B cell (primary cell): Measurements from ENCODE around the gene ZNF41. TPM values are rescaled to one million over a fixed set of nuclear protein-coding genes. Genes with fewer than 3 reads are reported as not detected.

ENCODE experiments used
- ATAC-seq: fragments of 200-7000 bp; cut with Tn5 transposase; one replicate; pipeline ENCODE4 v1.10.0; 2021; ENCODE audit warnings: low read depth, mild to moderate bottlenecking, moderate number of reproducible peaks, moderate library complexity
- CTCF ChIA-PET: fragments of 350-600 bp; sonication (Branson Sonifier 250); formaldehyde crosslinking; loops from one replicate; lab custom pipeline; 2021; ENCODE audit warnings: antibody characterized with exemption, inconsistent platforms; lab: Charles Lee
- POLR2A ChIA-PET: fragments of 350-600 bp; sonication (Branson Sonifier 250); formaldehyde crosslinking; loops from one replicate; lab custom pipeline; 2021; ENCODE audit warnings: antibody characterized with exemption; lab: Charles Lee
- DNase-seq: peaks from one replicate; pipeline ENCODE4 v3.0.0; 2013
- H2AFZ ChIP-seq: 2 replicates; pipeline ENCODE4 v1.6.1; 2012; ENCODE audit warnings: mild to moderate bottlenecking, low read depth, low read length; ENCODE audit not compliant: insufficient read depth, poor library complexity, severe bottlenecking
- H3K27ac ChIP-seq, 2 donors: 1 replicate in 1 of 2; 2 replicates in 1 of 2; pipeline ENCODE4 v1.5.1; 2012 to 2013; ENCODE audit warnings: low read length in 2 of 2, mild to moderate bottlenecking in 2 of 2, moderate library complexity in 1 of 2
- H3K27me3 ChIP-seq, 4 experiments: fragments of 200-600 bp in 1 of 4; sonication (generic) in 1 of 4; replicated peaks in 1 of 4; 1 replicate in 2 of 4; 2 replicates in 2 of 4; pipeline versions ENCODE4 v1.6.1 to v1.7.0; 2013 to 2016; ENCODE audit warnings: low read length in 3 of 4, mild to moderate bottlenecking in 2 of 4, mixed read lengths in 1 of 4, moderate library complexity in 1 of 4; ENCODE audit not compliant: insufficient read depth in 4 of 4, control insufficient read depth in 3 of 4; ENCODE audit errors: control extremely low read depth in 1 of 4
- H3K36me3 ChIP-seq, 2 experiments: replicated peaks in 1 of 2; 1 replicate in 1 of 2; 2 replicates in 1 of 2; pipeline versions ENCODE4 v1.6.1 to v1.7.1; 2013; ENCODE audit warnings: low read length in 1 of 2; ENCODE audit not compliant: insufficient read depth in 2 of 2, control insufficient read depth in 1 of 2; ENCODE audit errors: control extremely low read depth in 1 of 2, extremely low read depth in 1 of 2
- H3K4me1 ChIP-seq, 2 donors: fragments of 200-600 bp in 1 of 2; sonication (generic) in 1 of 2; 1 replicate in 1 of 2; 2 replicates in 1 of 2; pipeline versions ENCODE4 v1.5.1 to v1.6.1; 2013 to 2017; ENCODE audit warnings: low read length in 2 of 2; ENCODE audit not compliant: control insufficient read depth in 2 of 2, insufficient read depth in 2 of 2
- H3K4me2 ChIP-seq: replicated peaks from 2 replicates; pipeline ENCODE3; 2012; ENCODE audit warnings: mild to moderate bottlenecking, low read depth, low read length; ENCODE audit not compliant: poor library complexity, severe bottlenecking
- H3K4me3 ChIP-seq, 5 experiments: fragments of 200-600 bp in 1 of 5; sonication (generic) in 1 of 5; 1 replicate in 3 of 5; 2 replicates in 2 of 5; pipeline versions ENCODE4 v1.5.1 to v1.7.0; 2011 to 2016; ENCODE audit warnings: low read length in 4 of 5, mild to moderate bottlenecking in 4 of 5, low read depth in 2 of 5, control low read depth in 1 of 5, moderate library complexity in 1 of 5; ENCODE audit not compliant: insufficient read depth in 1 of 5; ENCODE audit errors: control extremely low read depth in 1 of 5, extremely low read depth in 1 of 5
- H3K79me2 ChIP-seq: fragments of 200-600 bp; sonication (generic); one replicate; pipeline ENCODE4 v1.6.0; 2016; ENCODE audit warnings: low read length; ENCODE audit not compliant: control insufficient read depth, insufficient read depth
- H3K9ac ChIP-seq: fragments of 200-600 bp; sonication (generic); 2 replicates; pipeline ENCODE4 v1.6.1; 2017; ENCODE audit warnings: mild to moderate bottlenecking, low read length, moderate library complexity
- H3K9me3 ChIP-seq, 3 donors: one replicate each; pipeline versions ENCODE4 v1.6.1 to v1.7.1; 2013; ENCODE audit warnings: low read length in 2 of 3; ENCODE audit not compliant: control insufficient read depth in 2 of 3, insufficient read depth in 1 of 3; ENCODE audit errors: control extremely low read depth in 1 of 3
- H4K20me1 ChIP-seq: 2 replicates; pipeline ENCODE4 v1.6.0; 2012; ENCODE audit warnings: mild to moderate bottlenecking, low read length; ENCODE audit not compliant: insufficient read depth, control insufficient read depth, poor library complexity, severe bottlenecking
- H3K27ac Mint-ChIP-seq: one replicate; pipeline ENCODE4 v1.8.0; 2021; ENCODE audit warnings: mixed read lengths
- H3K27me3 Mint-ChIP-seq: one replicate; pipeline ENCODE4 v1.8.0; 2021; ENCODE audit warnings: mixed read lengths
- H3K4me1 Mint-ChIP-seq: one replicate; pipeline ENCODE4 v1.8.0; 2021; ENCODE audit warnings: mixed read lengths
- H3K4me3 Mint-ChIP-seq: one replicate; pipeline ENCODE4 v1.8.0; 2021; ENCODE audit warnings: mixed read lengths
- H3K9me3 Mint-ChIP-seq: one replicate; pipeline ENCODE4 v1.8.0; 2022; ENCODE audit warnings: mixed read lengths; ENCODE audit not compliant: insufficient read depth
- EZH2 ChIP-seq: IDR thresholded peaks from 2 replicates; pipeline ENCODE4 v1.6.1; 2012; ENCODE audit warnings: borderline replicate concordance, low read depth, mild to moderate bottlenecking, moderate library complexity, low read length; ENCODE audit not compliant: insufficient read depth, poor library complexity, severe bottlenecking
- WGBS: methylation state at CpG from one replicate; pipeline ENCODE4 v1.1.5; 2013; ENCODE audit warnings: missing lambda C conversion rate; ENCODE audit not compliant: insufficient coverage; 5-methylcytosine and 5-hydroxymethylcytosine counted together
- intact Hi-C: fragments of 100-400 bp; cut with micrococcal nuclease; formaldehyde crosslinking; loops from one replicate; pipeline ENCODE4 v1.10.0; 2022
- polyA plus RNA-seq: library from polyadenylated mRNA; depleted of rRNA; stranded (reverse); fragments of >200 nt; gene quantifications from 2 replicates; pipeline ENCODE4 v1.2.3, GENCODE V29; 2012
- total RNA-seq, 2 donors: library from RNA; stranded (reverse); fragments of 120-200 nt in 1 of 2; gene quantifications; 1 replicate in 1 of 2; 2 replicates in 1 of 2; pipeline versions ENCODE4 v1.2.3 to v1.2.4, GENCODE V29; 2013 to 2022
- TF ChIP-seq, protein P1 (sequence below): fragments of 200-600 bp; IDR thresholded peaks from one replicate; pipeline ENCODE4 v1.8.0; 2022; ENCODE audit warnings: antibody characterized with exemption, mild to moderate bottlenecking

ZNF41 gene
- total and polyA plus RNA-seq, 2 donors (not counting 1 experiment from before 2014, with no cell fraction given) = 5.5 to 17.4 TPM

DNA sequence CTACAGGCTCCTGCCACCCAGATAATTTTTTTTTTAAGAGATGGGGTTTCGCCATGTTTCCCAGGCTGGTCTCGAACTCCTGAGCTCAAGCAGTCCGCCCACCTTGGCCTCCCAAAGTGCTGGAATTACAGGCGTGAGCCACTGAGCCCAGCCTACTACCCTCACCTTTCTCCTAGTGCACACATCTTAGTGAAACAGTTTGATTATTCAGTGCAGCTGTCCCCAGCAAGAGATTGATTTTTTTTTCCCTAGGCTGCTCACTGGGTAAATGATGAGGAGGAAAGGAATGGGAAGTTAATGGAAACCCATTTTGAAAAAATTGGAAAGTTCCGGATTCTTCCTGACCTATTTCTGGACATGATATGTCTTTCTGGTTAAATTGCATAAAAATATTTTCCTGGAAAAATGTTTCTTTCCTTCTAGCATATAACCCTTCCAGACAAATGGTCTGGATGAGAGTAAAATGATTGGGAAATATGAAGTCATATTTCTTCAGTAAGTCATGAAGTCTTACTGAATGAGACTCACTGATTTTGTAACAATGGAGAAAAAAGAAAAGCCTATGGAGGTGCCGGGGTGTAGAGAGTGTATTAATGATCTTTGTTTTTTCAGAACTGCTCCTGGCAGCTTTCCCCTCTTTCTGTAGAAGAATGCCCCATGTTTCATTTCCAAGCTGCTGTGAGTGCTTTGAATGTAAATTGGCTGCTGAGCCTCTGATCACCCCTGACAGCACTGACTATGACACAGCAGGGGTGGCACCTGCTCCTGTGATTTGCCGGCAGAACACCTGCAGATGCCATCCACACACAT lies 19.5 kb upstream of the ZNF41 start:
- Mint-ChIP-seq H3K4me1 (peaks cover 15% of the 10 kb centered on the region), H3K27me3 (no peaks in the 10 kb centered on the region), H3K4me3 (no peak overlapping the region), H3K9me3 (no peaks in the 10 kb centered on the region), H3K27ac (peak overlapping the region; percentile 46)
- H3K9ac ChIP-seq = no peak overlapping the region
- intact Hi-C loops = no loop called here
- no peak overlapping the region for H2AFZ ChIP-seq
- POLR2A ChIA-PET = no interaction called here
- H3K9me3 ChIP-seq = no peaks in the 10 kb centered on the region
- H3K4me2 ChIP-seq = no peak overlapping the region
- WGBS = 100% methylated on average over 1 of the region's 7 CpGs
- H3K4me3 ChIP-seq = no peak overlapping the region
- CTCF ChIA-PET = interaction anchor here (0.9 to 4.2 kb wide), 2 partner anchors 11 to 20 kb away, joined by 4 to 26 read pairs; no protein-coding TSS in a partner anchor
- H3K79me2 ChIP-seq = no peaks in the 10 kb centered on the region
- no peaks in the 10 kb centered on the region for H4K20me1 ChIP-seq
- peaks cover 9 to 15% of the 10 kb centered on the region in 2 donors for H3K4me1 ChIP-seq
- TF ChIP-seq, protein P1, sequence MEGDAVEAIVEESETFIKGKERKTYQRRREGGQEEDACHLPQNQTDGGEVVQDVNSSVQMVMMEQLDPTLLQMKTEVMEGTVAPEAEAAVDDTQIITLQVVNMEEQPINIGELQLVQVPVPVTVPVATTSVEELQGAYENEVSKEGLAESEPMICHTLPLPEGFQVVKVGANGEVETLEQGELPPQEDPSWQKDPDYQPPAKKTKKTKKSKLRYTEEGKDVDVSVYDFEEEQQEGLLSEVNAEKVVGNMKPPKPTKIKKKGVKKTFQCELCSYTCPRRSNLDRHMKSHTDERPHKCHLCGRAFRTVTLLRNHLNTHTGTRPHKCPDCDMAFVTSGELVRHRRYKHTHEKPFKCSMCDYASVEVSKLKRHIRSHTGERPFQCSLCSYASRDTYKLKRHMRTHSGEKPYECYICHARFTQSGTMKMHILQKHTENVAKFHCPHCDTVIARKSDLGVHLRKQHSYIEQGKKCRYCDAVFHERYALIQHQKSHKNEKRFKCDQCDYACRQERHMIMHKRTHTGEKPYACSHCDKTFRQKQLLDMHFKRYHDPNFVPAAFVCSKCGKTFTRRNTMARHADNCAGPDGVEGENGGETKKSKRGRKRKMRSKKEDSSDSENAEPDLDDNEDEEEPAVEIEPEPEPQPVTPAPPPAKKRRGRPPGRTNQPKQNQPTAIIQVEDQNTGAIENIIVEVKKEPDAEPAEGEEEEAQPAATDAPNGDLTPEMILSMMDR = no peak
- no peak for TF ChIP-seq EZH2
- H3K27ac ChIP-seq = no peak overlapping the region
- ATAC-seq (no peak), DNase-seq (no peak)
- H3K27me3 ChIP-seq = no peaks in the 10 kb centered on the region
- no peaks in the 10 kb centered on the region for H3K36me3 ChIP-seq
